Body of pancreas (tissue), 4 donors: Measurements from ENCODE around the gene SLC1A2.

ENCODE experiments used
- CTCF ChIP-seq, 7 experiments: fragments of 450-650 bp in 4 of 7; fragments of 200-600 bp in 3 of 7; sonication (generic) in 3 of 7; IDR thresholded peaks; one replicate each; pipeline ENCODE4 v1.5.1; 2016 to 2019; ENCODE audit warnings: antibody characterized with exemption in 7 of 7
- POLR2A ChIP-seq, 3 donors: fragments of 450-650 bp; IDR thresholded peaks; one replicate each; pipeline ENCODE4 v1.6.1; 2016; ENCODE audit warnings: antibody characterized with exemption in 3 of 3, mild to moderate bottlenecking in 2 of 3

GRCh38 chr11:35420371-35420770 is 1.0 kb upstream of the SLC1A2 start:
- TF ChIP-seq CTCF (IDR thresholded peaks at IDR 0.05): no peak
- no peak for TF ChIP-seq POLR2A (IDR thresholded peaks at IDR 0.05)
